ENCODE measurements around the gene B4GAT1. TPM values are rescaled to one million over a fixed set of nuclear protein-coding genes. Genes with fewer than 3 reads are reported as not detected.

Gene B4GAT1
- total and polyA plus RNA-seq, 2 of the 4 experiments (the other 2 are of a cell fraction): 10.6 to 18.4 TPM

DNA sequence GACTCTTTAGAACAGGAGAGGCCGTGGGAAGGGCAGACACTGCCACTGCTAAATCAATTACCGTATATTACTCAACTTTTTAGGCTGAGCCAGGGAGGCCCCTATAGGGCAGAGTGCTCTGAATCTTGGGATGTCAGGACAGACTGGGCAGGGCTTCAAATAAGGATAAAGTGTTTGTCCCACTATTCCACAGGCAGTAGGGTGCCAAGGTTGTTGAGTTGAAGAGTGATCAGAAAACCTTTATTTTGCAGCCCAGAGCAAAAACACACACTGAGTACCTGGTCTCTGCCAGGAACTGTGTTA, 1.6 kb upstream of the B4GAT1 start:
- CTCF ChIA-PET: interaction anchor here (0.7 kb wide), 1 partner anchor 289 kb away, joined by 6 read pairs; no protein-coding TSS in a partner anchor
- no peak overlapping the region for H2BK120ac ChIP-seq (ENCODE audit: low read depth, low read length)
- H2AK9ac ChIP-seq (replicated peaks; ENCODE audit: low read depth, low read length, poor library complexity): no peak overlapping the region
- no peaks in the 10 kb centered on the region for H3K9me3 ChIP-seq (ENCODE audit: control insufficient read depth, insufficient read depth, low read length)
- peaks cover 12% of the 10 kb centered on the region for H3K4me1 ChIP-seq (ENCODE audit: control insufficient read depth, insufficient read depth, low read length)
- WGBS, 2 experiments (ENCODE audit: extremely low coverage in 2 of 2, insufficient read length in 1 of 2): no CpG with 5 or more reads among the region's 2 CpGs
- H3K79me1 ChIP-seq (ENCODE audit: low read depth in 1 of 2, low read length in 2 of 2): peaks cover 7 to 30% of the 10 kb centered on the region in 2 experiments
- no peak overlapping the region for H2BK20ac ChIP-seq (ENCODE audit: low read depth, low read length)
- H3K4ac ChIP-seq (ENCODE audit: low read depth, low read length): no peak overlapping the region
- no peak overlapping the region for H3K4me2 ChIP-seq (ENCODE audit: low read depth, low read length)
- peaks cover 12% of the 10 kb centered on the region; the same call in 1 of the 2 replicates for H3K9me1 ChIP-seq (ENCODE audit: insufficient read depth, low read length)
- BruUV-seq (replicated peaks): no TSS peak
- no peak overlapping the region for H3K18ac ChIP-seq (ENCODE audit: low read depth, low read length)
- no peak overlapping the region for H3K23ac ChIP-seq (ENCODE audit: low read depth, low read length)
- H3K56ac ChIP-seq (ENCODE audit: extremely low read depth, insufficient read depth, low read length): no peak overlapping the region
- H2AK5ac ChIP-seq (ENCODE audit: low read depth, low read length): no peak overlapping the region
- dilution Hi-C loops (cut with HindIII; ENCODE audit: low sequenced_read_pairs, unreplicated experiment) (no loop called here), in situ Hi-C loops (cut with MboI; ENCODE audit: low sequenced_read_pairs) (no loop called here), intact Hi-C loops (cut with micrococcal nuclease) (no loop called here)
- H3K36me3 ChIP-seq (ENCODE audit: control insufficient read depth, insufficient read depth, low read length): no peaks in the 10 kb centered on the region
- POLR2A ChIA-PET (ENCODE audit: unreplicated experiment): no interaction called here
- DNase-seq (no peak), ATAC-seq (ENCODE audit: low read depth) (no peak)
- no peaks in the 10 kb centered on the region for H3K27me3 ChIP-seq (ENCODE audit: control insufficient read depth, insufficient read depth, low read length)
- no peak overlapping the region for H3K4me3 ChIP-seq (ENCODE audit: insufficient read depth, low read depth, low read length)
- H3K14ac ChIP-seq (replicated peaks; ENCODE audit: low read depth, low read length): no peak overlapping the region
- peaks cover 12% of the 10 kb centered on the region for H4K20me1 ChIP-seq (ENCODE audit: insufficient read depth, low read length)
- no peak overlapping the region for H3K9ac ChIP-seq (ENCODE audit: low read depth, low read length)
- H2BK15ac ChIP-seq (ENCODE audit: low read depth, low read length): no peak overlapping the region
- no peak for TF ChIP-seq RFX5 (IDR thresholded peaks at IDR 0.05; ENCODE audit: low read depth, low read length)
- TF ChIP-seq, protein P1, sequence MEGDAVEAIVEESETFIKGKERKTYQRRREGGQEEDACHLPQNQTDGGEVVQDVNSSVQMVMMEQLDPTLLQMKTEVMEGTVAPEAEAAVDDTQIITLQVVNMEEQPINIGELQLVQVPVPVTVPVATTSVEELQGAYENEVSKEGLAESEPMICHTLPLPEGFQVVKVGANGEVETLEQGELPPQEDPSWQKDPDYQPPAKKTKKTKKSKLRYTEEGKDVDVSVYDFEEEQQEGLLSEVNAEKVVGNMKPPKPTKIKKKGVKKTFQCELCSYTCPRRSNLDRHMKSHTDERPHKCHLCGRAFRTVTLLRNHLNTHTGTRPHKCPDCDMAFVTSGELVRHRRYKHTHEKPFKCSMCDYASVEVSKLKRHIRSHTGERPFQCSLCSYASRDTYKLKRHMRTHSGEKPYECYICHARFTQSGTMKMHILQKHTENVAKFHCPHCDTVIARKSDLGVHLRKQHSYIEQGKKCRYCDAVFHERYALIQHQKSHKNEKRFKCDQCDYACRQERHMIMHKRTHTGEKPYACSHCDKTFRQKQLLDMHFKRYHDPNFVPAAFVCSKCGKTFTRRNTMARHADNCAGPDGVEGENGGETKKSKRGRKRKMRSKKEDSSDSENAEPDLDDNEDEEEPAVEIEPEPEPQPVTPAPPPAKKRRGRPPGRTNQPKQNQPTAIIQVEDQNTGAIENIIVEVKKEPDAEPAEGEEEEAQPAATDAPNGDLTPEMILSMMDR (conservative IDR thresholded peaks at IDR 0.05; ENCODE audit: low read depth, low read length): no peak
- TF ChIP-seq, protein P2, sequence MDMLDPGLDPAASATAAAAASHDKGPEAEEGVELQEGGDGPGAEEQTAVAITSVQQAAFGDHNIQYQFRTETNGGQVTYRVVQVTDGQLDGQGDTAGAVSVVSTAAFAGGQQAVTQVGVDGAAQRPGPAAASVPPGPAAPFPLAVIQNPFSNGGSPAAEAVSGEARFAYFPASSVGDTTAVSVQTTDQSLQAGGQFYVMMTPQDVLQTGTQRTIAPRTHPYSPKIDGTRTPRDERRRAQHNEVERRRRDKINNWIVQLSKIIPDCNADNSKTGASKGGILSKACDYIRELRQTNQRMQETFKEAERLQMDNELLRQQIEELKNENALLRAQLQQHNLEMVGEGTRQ (IDR thresholded peaks at IDR 0.05; ENCODE audit: low read depth, low read length): no peak
- no peak for TF ChIP-seq CHD1 (IDR thresholded peaks at IDR 0.05; ENCODE audit: low read depth, low read length)
- no peak for TF ChIP-seq RAD21 (IDR thresholded peaks at IDR 0.05; ENCODE audit: low read length)
- no peak for TF ChIP-seq SMC3 (IDR thresholded peaks at IDR 0.05; ENCODE audit: low read depth, low read length)
- no peak for TF ChIP-seq MAZ (IDR thresholded peaks at IDR 0.05; ENCODE audit: borderline replicate concordance, low read depth, low read length)
- TF ChIP-seq NFE2L2 (IDR thresholded peaks at IDR 0.05; ENCODE audit: low read depth, low read length): no peak
- TF ChIP-seq MXI1 (IDR thresholded peaks at IDR 0.05; ENCODE audit: borderline replicate concordance, low read depth, low read length): no peak
- no peak for TF ChIP-seq FOS (IDR thresholded peaks at IDR 0.05; ENCODE audit: low read depth, low read length)
- TF ChIP-seq, protein P3, sequence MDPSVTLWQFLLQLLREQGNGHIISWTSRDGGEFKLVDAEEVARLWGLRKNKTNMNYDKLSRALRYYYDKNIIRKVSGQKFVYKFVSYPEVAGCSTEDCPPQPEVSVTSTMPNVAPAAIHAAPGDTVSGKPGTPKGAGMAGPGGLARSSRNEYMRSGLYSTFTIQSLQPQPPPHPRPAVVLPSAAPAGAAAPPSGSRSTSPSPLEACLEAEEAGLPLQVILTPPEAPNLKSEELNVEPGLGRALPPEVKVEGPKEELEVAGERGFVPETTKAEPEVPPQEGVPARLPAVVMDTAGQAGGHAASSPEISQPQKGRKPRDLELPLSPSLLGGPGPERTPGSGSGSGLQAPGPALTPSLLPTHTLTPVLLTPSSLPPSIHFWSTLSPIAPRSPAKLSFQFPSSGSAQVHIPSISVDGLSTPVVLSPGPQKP (IDR thresholded peaks at IDR 0.05; ENCODE audit: borderline replicate concordance, low read depth, low read length): no peak
- TF ChIP-seq MAFK (IDR thresholded peaks at IDR 0.05; ENCODE audit: low read depth, low read length): no peak
- H4K91ac ChIP-seq (ENCODE audit: insufficient read depth, low read depth, low read length): no peak overlapping the region
- no peak overlapping the region for H4K5ac ChIP-seq (ENCODE audit: low read depth, low read length)
- no peak overlapping the region for H3K27ac ChIP-seq (ENCODE audit: insufficient read depth, low read length)
- no peak overlapping the region for H2BK5ac ChIP-seq (ENCODE audit: low read depth, low read length, poor library complexity, severe bottlenecking)
- no peak overlapping the region for H4K8ac ChIP-seq (ENCODE audit: low read depth in 2 of 2, low read length in 2 of 2)
- no peak overlapping the region for H2AFZ ChIP-seq (replicated peaks; ENCODE audit: low read length, poor library complexity)
